GM19468 (cell line): ENCODE results near the gene ZNF609.
A peak's percentile ranks its signal among the peaks of the same experiment; 100 is the strongest.
"Not testable (repeated sequence)": the region's sequence is repeated elsewhere in the genome, so short reads cannot be mapped to it uniquely, and the experiment has no call there.

Source experiments
- ATAC-seq: cut with Tn5 transposase; IDR thresholded peaks from one replicate; pipeline ENCODE4 v1.9.1; 2021; ENCODE audit warnings: mild to moderate bottlenecking, moderate library complexity, moderate number of reproducible peaks; ENCODE audit not compliant: unreplicated experiment; ENCODE audit errors: extremely low read depth

ZNF609 gene

GRCh38 chr15:64636556-64636955 is 176.2 kb downstream of the ZNF609 start:
- no peak for ATAC-seq

GRCh38 chr15:64637412-64637811 is 177.0 kb downstream of the ZNF609 start:
- no peak for ATAC-seq

DNA sequence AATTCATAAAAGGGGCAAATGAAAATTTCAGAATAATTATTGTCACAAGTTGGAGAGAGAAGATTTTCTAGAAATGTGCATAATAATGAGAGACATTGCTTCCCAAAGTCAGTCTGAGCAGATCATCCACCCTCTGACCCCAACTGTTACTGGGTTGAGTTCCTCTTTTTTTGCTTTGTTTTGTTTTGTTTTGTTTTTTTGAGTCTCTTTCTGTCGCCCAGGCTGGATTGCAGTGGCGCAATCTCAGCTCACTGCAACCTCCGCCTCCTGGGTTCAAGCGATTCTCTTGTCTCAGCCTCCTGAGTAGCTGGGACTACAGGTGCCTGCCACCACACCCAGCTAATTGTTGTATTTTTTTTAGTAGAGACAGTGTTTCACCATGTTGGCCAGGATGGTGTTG is 179.4 kb downstream of the ZNF609 start:
- ATAC-seq, result not testable (repeated sequence)

DNA sequence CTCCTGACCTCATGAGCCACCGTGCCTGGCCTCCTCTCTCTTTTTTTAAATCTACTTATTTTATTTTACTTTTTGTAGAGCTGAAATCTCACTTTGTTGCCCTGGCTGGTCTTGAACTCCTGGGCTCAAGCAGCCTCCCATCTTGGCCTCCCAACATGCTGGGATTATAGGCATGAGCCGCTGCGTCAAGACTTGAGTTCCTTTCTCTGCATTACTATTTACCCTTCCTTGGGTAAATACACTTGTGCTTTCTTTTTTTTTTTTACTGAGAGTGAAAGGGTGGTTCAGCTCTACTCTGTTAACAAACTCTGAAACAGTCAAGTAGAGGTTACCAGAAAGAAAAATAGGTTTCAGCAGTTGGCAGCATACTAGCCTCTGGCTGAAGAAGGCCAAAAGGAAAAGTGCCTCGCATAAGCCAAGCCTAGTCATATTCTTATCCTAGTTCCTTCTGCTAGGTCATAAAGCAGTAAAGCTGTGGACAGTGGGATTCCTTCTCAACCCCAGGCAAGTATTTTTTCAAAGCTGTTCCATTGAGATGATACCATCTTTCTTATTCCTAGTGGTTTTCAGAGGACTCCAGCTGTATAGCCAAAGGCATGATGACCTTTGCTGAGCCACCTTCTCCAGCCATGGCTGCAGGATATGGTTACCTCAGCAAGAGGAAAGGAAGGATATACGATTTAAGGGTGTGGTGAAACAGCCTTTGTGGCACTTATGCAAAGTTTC is 179.9 kb downstream of the ZNF609 start:
- no peak for ATAC-seq

DNA sequence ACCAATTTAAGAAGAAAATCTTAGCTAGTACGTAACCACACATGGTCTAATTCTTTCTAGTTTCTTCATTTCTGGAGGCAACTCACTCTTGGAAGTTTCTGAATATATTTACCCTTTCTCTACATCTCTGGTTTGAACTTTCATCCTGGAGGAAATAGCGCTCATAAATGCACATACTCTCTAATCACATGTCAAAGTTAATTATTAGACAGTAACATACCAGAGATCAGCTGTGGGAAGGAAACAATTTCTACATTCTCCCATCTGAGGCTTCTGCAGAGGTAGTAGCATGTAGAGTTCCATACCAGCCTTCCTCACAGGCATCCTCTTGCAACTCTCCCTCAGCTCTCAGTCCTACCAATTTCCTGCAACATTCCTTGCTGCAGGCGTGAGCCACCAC is 182.5 kb downstream of the ZNF609 start:
- no peak for ATAC-seq

- ATAC-seq, result no peak
These were observed 183.3 kb downstream of the ZNF609 start for GRCh38 chr15:64643685-64644084.

- not testable (repeated sequence) for ATAC-seq
These were observed 184.4 kb downstream of the ZNF609 start for GRCh38 chr15:64644811-64645210.

DNA sequence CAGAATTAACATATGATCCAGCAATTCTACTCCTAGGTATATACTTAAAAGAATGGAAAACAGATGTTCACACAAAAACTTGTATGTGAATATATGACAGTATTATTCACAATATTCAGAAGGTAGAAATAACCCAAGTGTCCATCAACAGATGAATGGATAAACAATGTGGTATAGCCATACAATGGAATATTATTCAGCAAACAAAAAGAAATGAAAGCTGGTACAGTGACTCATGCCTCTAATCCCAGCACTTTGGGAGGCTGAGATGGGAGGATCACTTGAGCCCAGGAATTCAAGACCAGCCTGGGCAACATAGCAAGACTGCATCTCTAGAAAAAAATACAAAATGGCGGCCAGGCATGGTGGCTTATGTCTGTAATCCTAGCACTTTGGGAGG is 185.6 kb downstream of the ZNF609 start:
- no peak for ATAC-seq

- no peak for ATAC-seq
These were observed 187.0 kb downstream of the ZNF609 start for GRCh38 chr15:64647367-64647766.

DNA sequence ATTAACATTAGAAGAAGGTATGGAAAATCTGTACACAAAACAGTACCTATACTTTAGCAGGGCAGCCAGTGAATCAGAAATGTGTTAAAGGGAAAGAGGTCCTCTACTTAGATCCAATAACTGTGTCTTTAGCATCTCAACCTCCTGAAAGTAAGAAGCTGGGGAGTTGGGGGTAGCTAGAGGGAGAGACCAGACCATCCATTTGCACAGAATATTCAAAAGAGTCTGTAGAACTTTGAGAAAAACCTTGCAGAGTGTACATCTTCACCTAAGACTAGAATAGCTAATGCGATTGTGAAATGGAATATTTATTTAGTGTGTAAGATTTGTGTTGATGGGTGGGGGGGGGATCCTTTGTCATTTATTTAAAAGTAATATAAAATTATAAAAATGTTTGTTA is 190.2 kb downstream of the ZNF609 start:
- no peak for ATAC-seq

DNA sequence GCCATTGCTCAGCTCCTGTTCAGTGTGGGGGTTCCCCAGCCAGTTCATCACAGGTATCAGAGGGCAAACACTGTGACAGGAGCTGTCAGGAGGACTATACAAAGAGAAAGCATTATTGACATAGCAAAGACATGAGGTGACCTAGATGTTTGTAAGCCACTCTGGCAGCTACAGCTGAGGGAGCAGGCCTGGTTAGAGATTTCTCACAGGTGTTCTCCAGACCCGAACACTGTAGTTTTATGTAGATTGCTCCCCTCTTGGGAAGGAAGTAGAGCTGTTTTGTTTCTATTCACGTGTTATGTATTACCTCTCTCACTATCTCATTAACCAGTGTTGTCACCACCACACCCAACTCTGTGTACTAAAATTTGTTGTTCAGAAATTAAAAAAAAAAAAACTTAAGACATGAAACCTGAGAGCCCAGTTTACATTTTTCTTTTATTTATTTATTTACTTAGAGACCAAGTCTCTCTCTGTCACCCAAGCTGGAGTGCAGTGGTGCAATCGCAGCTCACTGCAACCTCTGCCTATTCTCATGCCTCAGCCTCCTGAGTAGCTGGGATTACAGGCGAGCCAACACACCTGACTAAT is 191.3 kb downstream of the ZNF609 start:
- peak; percentile 75 for ATAC-seq

GRCh38 chr15:64653757-64654156 is 193.4 kb downstream of the ZNF609 start:
- no peak for ATAC-seq

DNA sequence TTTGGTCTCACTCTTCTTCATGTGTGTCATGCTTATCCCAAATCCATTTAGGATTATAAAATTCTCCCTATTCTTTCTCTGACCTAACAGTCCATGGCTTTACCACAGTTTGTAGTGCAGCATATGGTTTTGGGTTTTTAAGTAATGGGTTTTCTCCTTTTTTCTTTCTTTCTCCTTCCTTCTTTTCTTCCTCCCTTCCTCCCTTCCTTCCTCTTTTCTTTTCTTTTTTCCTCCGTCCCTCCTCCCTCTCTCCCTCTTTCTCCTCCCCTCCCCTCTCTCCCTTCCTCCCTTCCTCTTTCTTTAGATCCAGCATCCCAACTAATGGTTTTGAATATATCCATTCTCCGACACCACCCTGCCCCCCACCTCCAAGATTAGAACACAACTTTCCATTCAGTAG is 196.1 kb downstream of the ZNF609 start:
- ATAC-seq, result no peak

- no peak for ATAC-seq
These were observed 204.8 kb downstream of the ZNF609 start for GRCh38 chr15:64665179-64665578.

DNA sequence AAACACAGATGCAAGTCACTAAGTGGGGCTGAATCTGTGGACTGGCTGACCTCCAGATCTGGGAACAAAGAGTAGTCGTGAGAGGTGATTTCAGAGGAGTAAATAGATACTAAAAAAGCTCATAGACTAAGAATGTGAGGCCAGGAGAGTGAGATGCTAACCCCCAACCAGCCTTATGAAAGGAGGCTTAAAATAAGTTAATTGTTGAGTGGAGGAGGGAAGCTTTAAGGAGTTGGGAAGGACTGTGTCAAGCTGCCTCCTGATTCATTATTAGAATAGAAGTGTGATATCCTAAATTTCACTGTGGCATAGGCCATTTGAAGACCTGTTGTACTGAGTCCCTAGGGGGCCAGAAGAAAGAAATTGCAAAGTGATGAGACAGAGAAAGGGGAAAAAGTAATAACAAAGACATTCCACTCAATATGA is 207.4 kb downstream of the ZNF609 start:
- ATAC-seq, result no peak

GRCh38 chr15:64673866-64674265 is 213.5 kb downstream of the ZNF609 start:
- ATAC-seq, result no peak

GRCh38 chr15:64678126-64678819 is 217.9 kb downstream of the ZNF609 start:
- ATAC-seq, result no peak

DNA sequence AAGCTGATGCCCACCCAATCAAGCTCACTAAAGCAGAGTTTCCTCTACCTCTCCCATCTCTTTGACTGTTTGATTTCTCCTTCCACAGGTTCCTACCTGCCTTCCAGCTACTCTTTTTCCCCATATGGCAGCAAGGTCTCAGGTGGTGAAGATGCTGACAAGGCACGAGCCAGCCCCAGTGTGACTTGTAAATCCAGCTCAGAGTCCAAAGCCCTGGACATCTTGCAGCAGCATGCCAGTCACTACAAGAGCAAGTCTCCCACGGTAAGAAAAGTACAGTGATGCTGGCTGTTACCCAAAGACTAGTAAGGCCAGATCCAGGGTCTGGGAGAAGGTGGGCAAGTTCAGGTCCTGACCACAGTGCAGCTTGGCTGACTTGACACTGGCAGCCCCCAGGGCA is 219.7 kb downstream of the ZNF609 start:
- no peak for ATAC-seq

- ATAC-seq, result no peak
These were observed 221.1 kb downstream of the ZNF609 start for GRCh38 chr15:64681424-64682024.

- no peak for ATAC-seq
These were observed 221.9 kb downstream of the ZNF609 start for GRCh38 chr15:64682255-64682654.

DNA sequence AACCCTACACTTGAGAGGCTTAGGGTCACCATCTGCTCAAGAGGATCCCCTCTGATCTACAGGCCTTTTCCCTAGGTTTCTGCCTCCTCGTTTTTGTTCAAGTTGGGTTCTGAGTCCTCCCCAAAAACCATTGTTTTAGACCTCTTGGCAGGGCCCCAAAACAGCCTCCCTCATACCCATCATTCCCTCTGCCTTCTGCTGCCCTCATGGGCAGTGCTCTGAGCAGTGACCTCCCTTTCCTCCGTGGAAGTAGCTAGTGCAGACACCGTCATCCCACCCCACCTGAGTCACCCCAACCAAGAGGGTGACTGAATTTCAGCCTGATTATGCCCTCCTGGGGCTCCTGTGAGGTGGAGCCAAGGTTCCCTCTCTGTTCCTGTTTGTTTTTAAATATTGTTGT is 223.0 kb downstream of the ZNF609 start:
- no peak for ATAC-seq
